ENCODE results near the gene PIGR. TPM values are rescaled to one million over a fixed set of nuclear protein-coding genes. Genes with fewer than 3 reads are reported as not detected.
A peak's percentile ranks its signal among the peaks of the same experiment; 100 is the strongest.

Gene PIGR
- total RNA-seq, 1 experiment from 2014 or later = not detected

- peaks cover 7% of the 10 kb centered on the region; the same call in 1 of the 2 replicates for H3K4me1 ChIP-seq (ENCODE audit: insufficient read depth, low read length)
- H3K79me2 ChIP-seq (ENCODE audit: insufficient read depth, low read length) = no peaks in the 10 kb centered on the region
- no peak overlapping the region for H4K5ac ChIP-seq (ENCODE audit: insufficient read length, low read depth, low read length)
- H3K36me3 Mint-ChIP-seq (ENCODE audit: insufficient read depth in 1 of 3, low read depth in 3 of 3) = no peaks in the 10 kb centered on the region
- no peak overlapping the region for H4K8ac ChIP-seq (replicated peaks; ENCODE audit: insufficient read length, low read depth, low read length)
- H3T11ph ChIP-seq (ENCODE audit: low read length) = no peak overlapping the region
- H3K27me3 ChIP-seq (ENCODE audit: insufficient read depth, low read length) = no peaks in the 10 kb centered on the region; the same call in 1 of the 2 replicates
- no peak overlapping the region for H3K9ac ChIP-seq (ENCODE audit: extremely low read depth, insufficient read length, low read length)
- H2AK5ac ChIP-seq (ENCODE audit: insufficient read length, low read length) = no peak overlapping the region
- H2BK12ac ChIP-seq (ENCODE audit: insufficient read length, low read depth, low read length) = no peak overlapping the region
- H3K9me3 Mint-ChIP-seq = 0 out of 5 replicates have a peak, but pooled peaks cover 0 to 2% of the 10 kb centered on the region in 2 experiments
- H3K23me2 ChIP-seq (ENCODE audit: insufficient read length, low read depth, low read length, poor library complexity, severe bottlenecking) = no peaks in the 10 kb centered on the region
- H3K27ac ChIP-seq (ENCODE audit: insufficient read length, low read depth, low read length) = no peak overlapping the region
- no peak overlapping the region for H3K14ac ChIP-seq (ENCODE audit: insufficient read depth, low read length)
- H3K27ac Mint-ChIP-seq = no peak overlapping the region
- H3K4ac ChIP-seq (ENCODE audit: low read depth, low read length) = no peak overlapping the region
- H3K4me1 Mint-ChIP-seq = peaks cover 34 to 49% of the 10 kb centered on the region in 2 experiments
- no peak overlapping the region for H3K56ac ChIP-seq (ENCODE audit: insufficient read length, low read depth, low read length)
- no peak overlapping the region for H2AFZ ChIP-seq (ENCODE audit: low read length)
- peak; percentile 54 for DNase-seq
- H3K23ac ChIP-seq (ENCODE audit: insufficient read length, low read depth, low read length) = no peak overlapping the region
- H2BK5ac ChIP-seq (ENCODE audit: insufficient read length, low read length) = no peak overlapping the region
- peak overlapping the region; percentile 23 for H3K4me2 ChIP-seq (ENCODE audit: insufficient read depth, insufficient read length, low read length)
- peaks cover 47% of the 10 kb centered on the region for H3K27me3 Mint-ChIP-seq (ENCODE audit: low read depth)
- no peaks in the 10 kb centered on the region for H3K79me1 ChIP-seq (ENCODE audit: insufficient read depth, low read depth, low read length, poor library complexity, severe bottlenecking)
- TF ChIP-seq CTCF (conservative IDR thresholded peaks at IDR 0.05) = no peak
- no CpG with 5 or more reads among the region's 10 CpGs for WGBS (ENCODE audit: extremely low coverage, insufficient read length, low lambda C conversion rate)
- H3K18ac ChIP-seq (ENCODE audit: insufficient read length, low read depth, low read length) = no peak overlapping the region
- H2BK20ac ChIP-seq (ENCODE audit: low read depth, low read length, poor library complexity, severe bottlenecking) = no peak overlapping the region
- H4K91ac ChIP-seq (ENCODE audit: insufficient read length, low read depth, low read length) = no peak overlapping the region
- no peaks in the 10 kb centered on the region for H4K20me1 ChIP-seq (ENCODE audit: control insufficient read depth, insufficient read depth, insufficient read length)
- no peak overlapping the region for H3K4me3 Mint-ChIP-seq
- no peak overlapping the region for H2BK120ac ChIP-seq (ENCODE audit: low read depth, low read length, poor library complexity, severe bottlenecking)
- H2BK15ac ChIP-seq (ENCODE audit: low read depth, low read length) = no peak overlapping the region
- H3K9me3 ChIP-seq (ENCODE audit: control insufficient read depth, low read depth, low read length) = no peaks in the 10 kb centered on the region
Observed at GRCh38 chr1:206985162-206985749, 39.0 kb upstream of the PIGR start.

Measured in H9 (cell line).